ENCODE data around the gene RHBDD3.
"Not testable (repeated sequence)": the region's sequence is repeated elsewhere in the genome, so short reads cannot be mapped to it uniquely, and the experiment has no call there.

Gene RHBDD3

GRCh38 chr22:29245626-29246385 is 22.0 kb downstream of the RHBDD3 start:
- peak; percentile 87 for DNase-seq

- no peak for DNase-seq
Observed at GRCh38 chr22:29244785-29245625, 22.8 kb downstream of the RHBDD3 start.

- no peak for DNase-seq
Observed at GRCh38 chr22:29243874-29244446, 23.8 kb downstream of the RHBDD3 start.

- DNase-seq = not testable (repeated sequence)
Observed at GRCh38 chr22:29240481-29240880, 27.3 kb downstream of the RHBDD3 start.

- DNase-seq = no peak
Observed at GRCh38 chr22:29233277-29233877, 34.4 kb downstream of the RHBDD3 start.

- no peak for DNase-seq
Observed at GRCh38 chr22:29231971-29232959, 35.5 kb downstream of the RHBDD3 start.

- DNase-seq = no peak
Observed at GRCh38 chr22:29230972-29231875, 36.6 kb downstream of the RHBDD3 start.

GRCh38 chr22:29226351-29226981 is 41.3 kb downstream of the RHBDD3 start:
- DNase-seq = no peak

GRCh38 chr22:29225422-29226090 is 42.2 kb downstream of the RHBDD3 start:
- no peak for DNase-seq

GRCh38 chr22:29224859-29225410 is 42.8 kb downstream of the RHBDD3 start:
- no peak for DNase-seq

- DNase-seq = no peak
Observed at GRCh38 chr22:29224121-29224858, 43.5 kb downstream of the RHBDD3 start.

GRCh38 chr22:29219881-29220670 is 47.7 kb downstream of the RHBDD3 start:
- DNase-seq = no peak

GRCh38 chr22:29219409-29219782 is 48.4 kb downstream of the RHBDD3 start:
- not testable (repeated sequence) for DNase-seq

GRCh38 chr22:29218758-29219408 is 48.9 kb downstream of the RHBDD3 start:
- no peak for DNase-seq

GRCh38 chr22:29217827-29218757 is 49.7 kb downstream of the RHBDD3 start:
- no peak for DNase-seq

All from activated CD8-positive, alpha-beta memory T cell treated with anti-CD3 and anti-CD28 coated beads for 24 hours (primary cell).